Epithelial cell of proximal tubule (primary cell): ENCODE results near the gene NCF4. TPM values are rescaled to one million over a fixed set of nuclear protein-coding genes. Genes with fewer than 3 reads are reported as not detected.

Experiments
- DNase-seq: peaks from one replicate; pipeline ENCODE4 v3.0.0-alpha.2; 2011; ENCODE audit warnings: low read depth
- H3K4me3 ChIP-seq: 2 replicates; pipeline ENCODE4 v1.5.1; 2011; ENCODE audit warnings: low read depth, mild to moderate bottlenecking, low read length
- total RNA-seq: library from RNA; depleted of rRNA; stranded (reverse); fragments of >200 nt; gene quantifications from 2 replicates; pipeline ENCODE4 v1.2.3, GENCODE V29; 2015
- TF ChIP-seq, protein P1 (sequence below): conservative IDR thresholded peaks from 2 replicates; pipeline ENCODE4 v1.5.1; 2012; ENCODE audit warnings: low read depth, mild to moderate bottlenecking, low read length

The NCF4 gene
- total RNA-seq, 1 donor from 2014 or later: not detected

DNA sequence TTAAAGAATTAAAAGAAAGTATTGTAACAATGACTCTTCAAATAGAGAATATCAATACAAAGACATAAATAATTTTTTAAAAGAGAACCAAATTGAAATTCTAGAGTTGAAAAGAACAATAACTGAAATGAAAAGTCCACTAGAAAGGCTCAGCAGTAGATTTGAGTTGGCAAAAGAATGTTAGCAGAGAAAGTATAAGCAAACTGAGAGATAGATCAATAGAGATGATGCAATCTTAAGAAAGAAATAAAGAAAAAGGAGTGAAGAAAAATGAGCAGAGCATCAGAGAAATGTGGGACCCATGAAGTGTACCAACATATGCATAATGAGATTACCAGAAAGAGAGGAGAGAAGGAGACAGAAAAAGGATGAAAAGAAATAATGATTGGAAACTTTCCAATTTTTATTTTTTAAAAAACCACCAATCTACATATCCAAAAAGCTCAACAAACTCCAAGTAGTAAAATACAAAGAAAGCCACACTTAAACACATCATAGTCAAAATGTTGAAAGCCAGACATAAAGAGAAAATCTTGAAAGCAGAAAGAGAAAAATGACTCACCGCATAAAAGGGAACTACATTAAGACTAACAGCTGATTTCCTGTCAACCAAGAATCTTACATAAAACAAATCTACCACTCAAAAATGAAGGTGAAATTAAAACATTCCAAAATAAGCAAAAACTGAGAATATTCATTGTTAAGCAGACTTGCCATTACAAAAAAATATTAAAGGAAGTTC is 20.9 kb downstream of the NCF4 start:
- H3K4me3 ChIP-seq: no peak overlapping the region
- TF ChIP-seq, protein P1, sequence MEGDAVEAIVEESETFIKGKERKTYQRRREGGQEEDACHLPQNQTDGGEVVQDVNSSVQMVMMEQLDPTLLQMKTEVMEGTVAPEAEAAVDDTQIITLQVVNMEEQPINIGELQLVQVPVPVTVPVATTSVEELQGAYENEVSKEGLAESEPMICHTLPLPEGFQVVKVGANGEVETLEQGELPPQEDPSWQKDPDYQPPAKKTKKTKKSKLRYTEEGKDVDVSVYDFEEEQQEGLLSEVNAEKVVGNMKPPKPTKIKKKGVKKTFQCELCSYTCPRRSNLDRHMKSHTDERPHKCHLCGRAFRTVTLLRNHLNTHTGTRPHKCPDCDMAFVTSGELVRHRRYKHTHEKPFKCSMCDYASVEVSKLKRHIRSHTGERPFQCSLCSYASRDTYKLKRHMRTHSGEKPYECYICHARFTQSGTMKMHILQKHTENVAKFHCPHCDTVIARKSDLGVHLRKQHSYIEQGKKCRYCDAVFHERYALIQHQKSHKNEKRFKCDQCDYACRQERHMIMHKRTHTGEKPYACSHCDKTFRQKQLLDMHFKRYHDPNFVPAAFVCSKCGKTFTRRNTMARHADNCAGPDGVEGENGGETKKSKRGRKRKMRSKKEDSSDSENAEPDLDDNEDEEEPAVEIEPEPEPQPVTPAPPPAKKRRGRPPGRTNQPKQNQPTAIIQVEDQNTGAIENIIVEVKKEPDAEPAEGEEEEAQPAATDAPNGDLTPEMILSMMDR: no peak
- no peak for DNase-seq

DNA sequence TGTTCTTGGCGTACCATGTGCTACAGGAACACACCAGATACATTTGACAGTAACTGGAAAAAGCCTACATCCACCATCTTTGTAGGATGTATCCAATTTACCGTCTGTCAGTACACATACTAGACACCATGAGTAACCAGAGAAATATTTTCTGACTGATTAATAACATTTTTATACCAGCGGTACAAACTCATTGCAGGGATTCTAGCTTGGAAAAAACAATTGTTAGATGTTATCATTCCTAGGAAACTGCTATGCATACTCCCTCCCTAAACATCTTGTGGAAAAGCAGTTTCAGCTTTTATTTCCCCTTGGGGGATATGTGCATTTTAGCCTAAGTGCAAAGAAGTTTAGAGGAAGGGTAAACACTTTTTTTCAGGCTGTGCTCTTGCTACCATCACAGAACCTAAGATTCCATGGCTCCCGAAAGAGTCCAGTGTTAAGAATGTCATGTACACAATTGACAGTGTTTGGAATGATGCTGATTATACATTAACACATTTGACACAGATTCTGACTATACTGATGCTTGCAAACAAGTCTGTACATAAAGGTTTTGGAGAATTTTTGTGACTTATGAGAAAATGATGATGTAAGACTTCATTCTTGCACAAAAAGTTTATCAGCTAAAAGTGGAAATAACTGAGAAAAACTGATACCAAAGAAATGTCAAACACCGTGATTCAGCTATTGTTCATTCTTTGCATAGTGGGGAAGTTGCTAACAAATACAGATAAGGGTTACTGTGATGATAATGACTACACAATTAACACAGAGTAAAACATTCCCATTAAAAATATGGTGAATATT is 23.7 kb downstream of the NCF4 start:
- H3K4me3 ChIP-seq: no peak overlapping the region
- TF ChIP-seq, protein P1: no peak
- DNase-seq: no peak

DNA sequence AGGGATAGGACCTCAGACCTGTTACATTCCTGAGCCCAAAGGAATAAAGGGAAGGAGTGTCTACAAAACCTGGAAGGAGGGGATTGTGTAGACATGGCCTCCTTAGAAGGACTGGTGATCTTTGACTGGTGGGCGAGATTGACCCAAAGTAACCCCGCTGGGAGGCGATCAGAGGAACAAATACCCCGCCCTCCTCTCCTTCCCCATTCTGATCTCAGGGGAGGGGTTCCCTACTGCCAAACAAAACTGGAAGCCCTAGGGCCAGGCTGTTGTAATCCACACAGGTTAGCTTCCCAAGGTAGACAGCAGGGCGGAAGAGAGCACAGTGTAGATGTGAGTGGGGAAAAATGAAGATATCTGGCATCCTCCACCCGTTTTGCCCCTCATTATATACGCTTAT is 24.7 kb downstream of the NCF4 start:
- TF ChIP-seq, protein P1: no peak
- DNase-seq: no peak
- no peak overlapping the region for H3K4me3 ChIP-seq

DNA sequence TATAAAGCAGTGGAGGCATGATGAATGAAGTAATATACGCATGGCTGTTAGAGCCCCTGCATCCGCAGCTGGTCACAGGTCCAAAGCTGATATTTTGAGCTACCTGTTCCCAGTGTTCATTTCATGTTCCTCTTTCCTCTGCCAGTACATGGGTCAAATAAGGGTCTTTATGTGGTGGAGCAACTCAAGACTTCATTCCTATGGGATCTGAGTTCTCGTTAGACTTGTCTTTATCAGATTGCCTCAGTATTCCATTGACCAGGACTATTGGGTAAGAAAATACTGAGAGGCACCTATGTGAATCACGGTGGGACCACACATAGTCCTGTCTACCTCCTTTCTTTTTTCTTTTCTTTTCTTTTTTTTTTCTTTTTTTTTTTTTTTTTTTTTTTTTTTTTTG is 25.2 kb downstream of the NCF4 start:
- TF ChIP-seq, protein P1: no peak

DNA sequence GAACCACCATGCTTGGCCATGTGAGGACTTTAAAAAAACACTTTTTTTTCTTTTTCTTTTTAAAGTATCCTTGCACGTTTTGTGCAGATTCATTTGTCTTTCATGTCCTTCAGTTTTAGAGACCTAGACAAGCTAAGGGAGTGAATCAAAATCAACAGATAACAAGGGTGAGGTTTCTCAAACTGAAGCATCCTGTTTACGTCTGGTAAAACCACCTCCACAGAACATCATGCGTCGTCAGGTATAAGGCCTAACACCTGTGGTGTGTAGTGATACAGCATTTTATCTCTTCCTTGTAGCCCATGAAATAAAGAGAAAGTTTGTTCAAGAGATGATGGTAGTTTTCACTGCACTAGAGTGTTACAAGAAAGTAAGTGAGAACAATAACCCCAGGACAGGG is 26.4 kb downstream of the NCF4 start:
- DNase-seq: no peak

More for the DNA sequence above, 25.2 kb downstream of the NCF4 start:
- no peak overlapping the region for H3K4me3 ChIP-seq
- no peak for DNase-seq

DNA sequence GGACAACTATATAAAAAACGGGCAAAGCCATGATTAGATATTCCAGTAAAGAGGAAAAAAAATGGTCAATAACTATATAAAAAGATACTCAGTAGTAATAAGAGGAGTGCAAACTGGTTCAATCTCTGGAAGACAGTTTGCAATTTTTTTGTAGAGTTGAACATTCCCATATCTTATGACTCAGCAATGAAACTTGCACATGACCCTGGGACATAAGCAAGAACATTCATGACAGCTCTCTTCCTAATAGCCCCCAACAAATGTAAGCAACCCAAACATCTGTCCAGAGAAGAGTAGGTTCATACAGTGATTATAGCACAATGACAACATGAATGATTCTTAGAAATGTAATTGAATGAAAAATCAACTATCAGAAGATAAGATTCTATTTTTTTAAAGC is 30.8 kb downstream of the NCF4 start:
- TF ChIP-seq, protein P1: no peak
- no peak overlapping the region for H3K4me3 ChIP-seq
- no peak for DNase-seq

More for the DNA sequence above, 26.4 kb downstream of the NCF4 start:
- H3K4me3 ChIP-seq: no peak overlapping the region
- TF ChIP-seq, protein P1: no peak
